KOPT-K1 (cell line): ENCODE data around the gene CDX2.

Experiments used
- H3K27ac ChIP-seq: fragments of 200-600 bp; sonication (generic); 2 replicates; pipeline ENCODE4 v1.5.1; 2016; ENCODE audit warnings: antibody characterized with exemption, mild to moderate bottlenecking, low read depth, low read length; ENCODE audit not compliant: poor library complexity, severe bottlenecking
- H3K36me3 ChIP-seq: fragments of 200-600 bp; sonication (generic); 2 replicates; pipeline ENCODE4 v1.5.1; 2017; ENCODE audit warnings: antibody characterized with exemption, mild to moderate bottlenecking, low read length, moderate library complexity; ENCODE audit not compliant: insufficient read depth
- H3K9me3 ChIP-seq: fragments of 200-600 bp; sonication (generic); 2 replicates; pipeline ENCODE4 v1.5.1; 2017; ENCODE audit warnings: antibody characterized with exemption, low read length, mild to moderate bottlenecking; ENCODE audit not compliant: insufficient read depth, poor library complexity, severe bottlenecking

Gene CDX2

GRCh38 chr13:27921421-27921960 lies 47.6 kb downstream of the CDX2 start:
- H3K9me3 ChIP-seq = peaks cover 4% of the 10 kb centered on the region
- H3K36me3 ChIP-seq = no peaks in the 10 kb centered on the region
- H3K27ac ChIP-seq = no peak overlapping the region

- no peak overlapping the region for H3K27ac ChIP-seq
- no peaks in the 10 kb centered on the region for H3K36me3 ChIP-seq
- H3K9me3 ChIP-seq = peaks cover 4% of the 10 kb centered on the region
These were observed 48.3 kb downstream of the CDX2 start for GRCh38 chr13:27920677-27921420.

GRCh38 chr13:27919934-27920676 lies 49.0 kb downstream of the CDX2 start, which contains the start of gene PDX1:
Gene PDX1, plus strand, starts transcription at chr13:27920000. Its CDS starts 139 bp downstream, at chr13:27920139.
- Histone ChIP-seq H3K9me3 (no peaks in the 10 kb centered on the region), H3K36me3 (no peaks in the 10 kb centered on the region), H3K27ac (no peak within 1 kb of the TSS)

GRCh38 chr13:27919659-27919933 lies 49.5 kb downstream of the CDX2 start:
- no peak overlapping the region for H3K27ac ChIP-seq
- no peaks in the 10 kb centered on the region for H3K36me3 ChIP-seq
- H3K9me3 ChIP-seq = no peaks in the 10 kb centered on the region

GRCh38 chr13:27918918-27919658 lies 50.0 kb downstream of the CDX2 start:
- Histone ChIP-seq H3K36me3 (no peaks in the 10 kb centered on the region), H3K9me3 (no peaks in the 10 kb centered on the region), H3K27ac (no peak overlapping the region)

- H3K9me3 ChIP-seq = no peaks in the 10 kb centered on the region
- H3K27ac ChIP-seq = no peak overlapping the region
- H3K36me3 ChIP-seq = no peaks in the 10 kb centered on the region
These were observed 50.8 kb downstream of the CDX2 start for GRCh38 chr13:27918041-27918917.

- Histone ChIP-seq H3K36me3 (no peaks in the 10 kb centered on the region), H3K9me3 (no peaks in the 10 kb centered on the region), H3K27ac (no peak overlapping the region)
These were observed 51.8 kb downstream of the CDX2 start for GRCh38 chr13:27917121-27917947.

- Histone ChIP-seq H3K36me3 (no peaks in the 10 kb centered on the region), H3K27ac (no peak overlapping the region), H3K9me3 (no peaks in the 10 kb centered on the region)
These were observed 53.6 kb downstream of the CDX2 start for GRCh38 chr13:27915301-27916207.

- no peak overlapping the region for H3K27ac ChIP-seq
- no peaks in the 10 kb centered on the region for H3K36me3 ChIP-seq
- no peaks in the 10 kb centered on the region for H3K9me3 ChIP-seq
These were observed 56.0 kb downstream of the CDX2 start for GRCh38 chr13:27913160-27913559.

GRCh38 chr13:27911521-27911920 lies 57.6 kb downstream of the CDX2 start:
- no peaks in the 10 kb centered on the region for H3K36me3 ChIP-seq
- no peaks in the 10 kb centered on the region for H3K9me3 ChIP-seq
- H3K27ac ChIP-seq = no peak overlapping the region
